Measurements from ENCODE around the gene SP1. TPM values are rescaled to one million over a fixed set of nuclear protein-coding genes. Genes with fewer than 3 reads are reported as not detected.
"Not testable (repeated sequence)": the region's sequence is repeated elsewhere in the genome, so short reads cannot be mapped to it uniquely, and the experiment has no call there.

The SP1 gene
- total RNA-seq, 1 experiment from 2014 or later = 81.0 TPM

- ATAC-seq (no peak), DNase-seq (ENCODE audit: low read depth, low spot score) (no peak)
- in situ Hi-C loops (cut with HindIII; ENCODE audit: low pct_unique_long_range_greater_than_20kb, low sequenced_read_pairs) = no loop called here
- ChIA-PET CTCF (no interaction called here), POLR2A (no interaction called here)
- Histone ChIP-seq H3K27ac (ENCODE audit: low read length) (no peak overlapping the region), H3K4me3 (ENCODE audit: low read depth in 2 of 2, low read length in 2 of 2) (no peak overlapping the region), H3K36me3 (ENCODE audit: control insufficient read depth, insufficient read depth, low read length) (no peaks in the 10 kb centered on the region), H3K9me3 (ENCODE audit: control insufficient read depth, insufficient read depth, low read depth, low read length) (no peaks in the 10 kb centered on the region), H3K27me3 (ENCODE audit: control insufficient read depth, insufficient read depth, low read length) (no peaks in the 10 kb centered on the region), H3K4me1 (ENCODE audit: control insufficient read depth, insufficient read depth, low read length) (no peaks in the 10 kb centered on the region)
- intact Hi-C loops (cut with micrococcal nuclease; ENCODE audit: unreplicated experiment) = no loop called here
- TF ChIP-seq CTCF (IDR thresholded peaks at IDR 0.05) (no peak), REST (IDR thresholded peaks at IDR 0.05; ENCODE audit: insufficient read depth in 1 of 2, low read depth in 2 of 2, low read length in 1 of 2) (no peak), SIN3A (IDR thresholded peaks at IDR 0.05; ENCODE audit: borderline replicate concordance, insufficient read depth, low read depth, low read length) (no peak), POLR2AphosphoS5 (IDR thresholded peaks at IDR 0.05; ENCODE audit: low read depth, low read length) (no peak), TCF7L2 (IDR thresholded peaks at IDR 0.05; ENCODE audit: low read depth, low read length) (no peak)
- BruUV-seq (replicated peaks) = no TSS peak
Measured at GRCh38 chr12:53399896-53400295, 19.9 kb downstream of the SP1 start.

GRCh38 chr12:53402351-53402750 is 22.4 kb downstream of the SP1 start:
- DNase-seq (ENCODE audit: low read depth, low spot score); H3K27me3 ChIP-seq (ENCODE audit: control insufficient read depth, insufficient read depth, low read length); H3K4me3 ChIP-seq (ENCODE audit: low read depth in 2 of 2, low read length in 2 of 2); H3K9me3 ChIP-seq (ENCODE audit: control insufficient read depth, insufficient read depth, low read depth, low read length); in situ Hi-C loops (cut with HindIII; ENCODE audit: low pct_unique_long_range_greater_than_20kb, low sequenced_read_pairs); H3K27ac ChIP-seq (ENCODE audit: low read length); H3K36me3 ChIP-seq (ENCODE audit: control insufficient read depth, insufficient read depth, low read length); H3K4me1 ChIP-seq (ENCODE audit: control insufficient read depth, insufficient read depth, low read length); intact Hi-C loops (cut with micrococcal nuclease; ENCODE audit: unreplicated experiment); POLR2A ChIA-PET; ATAC-seq; BruUV-seq (replicated peaks): not testable (repeated sequence)
- CTCF ChIA-PET = interaction anchor here (1.0 kb wide), 1 partner anchor 18 kb away, joined by 4 read pairs; no protein-coding TSS in a partner anchor

- DNase-seq (ENCODE audit: low read depth, low spot score) (no peak), ATAC-seq (no peak)
- Histone ChIP-seq H3K27ac (ENCODE audit: low read length) (no peak overlapping the region), H3K9me3 (ENCODE audit: control insufficient read depth, insufficient read depth, low read depth, low read length) (no peaks in the 10 kb centered on the region), H3K4me3 (ENCODE audit: low read depth in 2 of 2, low read length in 2 of 2) (no peak overlapping the region), H3K27me3 (ENCODE audit: control insufficient read depth, insufficient read depth, low read length) (no peaks in the 10 kb centered on the region), H3K4me1 (ENCODE audit: control insufficient read depth, insufficient read depth, low read length) (no peaks in the 10 kb centered on the region), H3K36me3 (ENCODE audit: control insufficient read depth, insufficient read depth, low read length) (no peaks in the 10 kb centered on the region)
- in situ Hi-C loops (cut with HindIII; ENCODE audit: low pct_unique_long_range_greater_than_20kb, low sequenced_read_pairs) = no loop called here
- ChIA-PET POLR2A (no interaction called here), CTCF (interaction anchor here (0.7 to 1.0 kb wide), 3 partner anchors 18 to 498 kb away, joined by 3 to 5 read pairs (median 4); partner anchors contain the start of gene KRT8)
- no TSS peak for BruUV-seq (replicated peaks)
- intact Hi-C loops (cut with micrococcal nuclease; ENCODE audit: unreplicated experiment) = no loop called here
- TF ChIP-seq SIN3A (IDR thresholded peaks at IDR 0.05; ENCODE audit: borderline replicate concordance, insufficient read depth, low read depth, low read length) = no peak
- TF ChIP-seq CTCF (IDR thresholded peaks at IDR 0.05) = no peak
- no peak for TF ChIP-seq REST (IDR thresholded peaks at IDR 0.05; ENCODE audit: insufficient read depth in 1 of 2, low read depth in 2 of 2, low read length in 1 of 2)
- TF ChIP-seq POLR2AphosphoS5 (IDR thresholded peaks at IDR 0.05; ENCODE audit: low read depth, low read length) = no peak
- no peak for TF ChIP-seq TCF7L2 (IDR thresholded peaks at IDR 0.05; ENCODE audit: low read depth, low read length)
Measured at GRCh38 chr12:53402871-53403270, 22.9 kb downstream of the SP1 start.
